ENCODE results near the gene NTRK2.

GRCh38 chr9:84953797-84954705, 284.5 kb downstream of the NTRK2 start:
- peak; percentile 93 to 98 (median 97) for TF ChIP-seq CTCF (optimal IDR thresholded peaks at IDR 0.05 in 1 of 3, IDR thresholded peaks at IDR 0.05 in 1 of 3, conservative IDR thresholded peaks at IDR 0.05 in 1 of 3; ENCODE audit: extremely low read depth in 1 of 3, insufficient read depth in 2 of 3, low read length in 3 of 3)
- no peak for TF ChIP-seq EZH2 (IDR thresholded peaks at IDR 0.05; ENCODE audit: low read length)
